ENCODE data around the gene PDGFA.

Gene PDGFA

DNA sequence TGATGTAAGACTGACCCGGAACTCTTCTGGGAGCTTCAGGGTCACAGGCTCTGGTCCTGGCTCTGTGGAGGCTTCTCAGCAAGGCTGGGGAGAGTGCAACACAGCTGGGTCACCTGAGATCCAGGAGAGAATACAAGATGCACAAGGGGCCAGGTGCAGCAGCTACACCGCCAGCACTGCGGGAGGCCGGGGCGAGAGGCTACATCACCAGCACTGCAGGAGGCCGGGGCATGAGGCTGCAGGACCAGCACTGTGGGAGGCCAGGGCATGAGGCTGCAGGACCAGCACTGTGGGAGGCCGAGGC lies 44.3 kb downstream of the PDGFA start:
- no peak for TF ChIP-seq CREB1 (IDR thresholded peaks at IDR 0.05; ENCODE audit: low read depth)
- no peak for TF ChIP-seq RAD21 (IDR thresholded peaks at IDR 0.05; ENCODE audit: low read depth)
- TF ChIP-seq ZBTB7A (IDR thresholded peaks at IDR 0.05; ENCODE audit: low read depth): no peak
- TF ChIP-seq FOXM1 (IDR thresholded peaks at IDR 0.05; ENCODE audit: borderline replicate concordance, low read depth): no peak

DNA sequence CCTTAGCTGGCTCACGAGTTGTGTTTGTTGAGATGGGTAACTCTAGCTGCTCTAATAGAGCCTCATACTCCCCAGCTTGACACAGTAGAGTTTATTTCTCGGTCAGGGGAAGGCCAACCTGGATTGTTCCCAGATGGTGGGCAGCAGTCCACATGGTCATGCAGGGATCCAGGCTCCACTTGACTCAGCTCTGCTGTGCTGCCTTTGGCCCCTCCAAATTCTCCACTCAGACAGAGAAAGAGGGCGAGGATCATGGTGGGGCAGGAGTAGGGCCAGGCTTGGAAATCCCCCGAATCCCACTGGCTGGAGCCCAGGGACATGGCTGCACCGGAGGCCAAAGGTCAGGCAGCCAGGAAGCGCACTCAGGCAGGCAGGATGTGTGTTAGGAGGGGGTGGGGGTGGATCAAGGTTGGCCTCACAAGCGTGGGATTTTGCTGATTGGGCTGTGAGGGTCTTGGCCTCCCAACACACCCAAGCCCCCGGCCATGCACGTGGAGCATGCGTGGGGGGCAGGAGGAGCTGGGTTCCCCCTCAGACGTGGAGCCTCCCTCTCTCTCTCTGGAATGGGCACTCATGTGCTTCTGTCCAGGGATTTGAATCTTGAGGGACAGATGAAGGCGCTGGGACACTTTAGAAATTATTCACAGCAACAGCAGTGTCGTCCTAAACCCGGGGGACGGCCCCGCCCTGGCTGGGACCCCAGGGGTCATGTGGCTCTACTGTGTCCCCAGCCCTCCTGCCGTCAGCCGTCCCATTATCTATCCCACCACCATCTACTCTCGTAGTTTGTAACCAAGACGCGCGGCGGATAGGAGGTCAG lies 44.8 kb downstream of the PDGFA start:
- TF ChIP-seq, protein P1, sequence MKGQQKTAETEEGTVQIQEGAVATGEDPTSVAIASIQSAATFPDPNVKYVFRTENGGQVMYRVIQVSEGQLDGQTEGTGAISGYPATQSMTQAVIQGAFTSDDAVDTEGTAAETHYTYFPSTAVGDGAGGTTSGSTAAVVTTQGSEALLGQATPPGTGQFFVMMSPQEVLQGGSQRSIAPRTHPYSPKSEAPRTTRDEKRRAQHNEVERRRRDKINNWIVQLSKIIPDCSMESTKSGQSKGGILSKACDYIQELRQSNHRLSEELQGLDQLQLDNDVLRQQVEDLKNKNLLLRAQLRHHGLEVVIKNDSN (IDR thresholded peaks at IDR 0.05): no peak
- TF ChIP-seq TAF1 (IDR thresholded peaks at IDR 0.05; ENCODE audit: low read depth): no peak
- TF ChIP-seq TCF12 (IDR thresholded peaks at IDR 0.05; ENCODE audit: low read depth): no peak
- TF ChIP-seq, protein P2, sequence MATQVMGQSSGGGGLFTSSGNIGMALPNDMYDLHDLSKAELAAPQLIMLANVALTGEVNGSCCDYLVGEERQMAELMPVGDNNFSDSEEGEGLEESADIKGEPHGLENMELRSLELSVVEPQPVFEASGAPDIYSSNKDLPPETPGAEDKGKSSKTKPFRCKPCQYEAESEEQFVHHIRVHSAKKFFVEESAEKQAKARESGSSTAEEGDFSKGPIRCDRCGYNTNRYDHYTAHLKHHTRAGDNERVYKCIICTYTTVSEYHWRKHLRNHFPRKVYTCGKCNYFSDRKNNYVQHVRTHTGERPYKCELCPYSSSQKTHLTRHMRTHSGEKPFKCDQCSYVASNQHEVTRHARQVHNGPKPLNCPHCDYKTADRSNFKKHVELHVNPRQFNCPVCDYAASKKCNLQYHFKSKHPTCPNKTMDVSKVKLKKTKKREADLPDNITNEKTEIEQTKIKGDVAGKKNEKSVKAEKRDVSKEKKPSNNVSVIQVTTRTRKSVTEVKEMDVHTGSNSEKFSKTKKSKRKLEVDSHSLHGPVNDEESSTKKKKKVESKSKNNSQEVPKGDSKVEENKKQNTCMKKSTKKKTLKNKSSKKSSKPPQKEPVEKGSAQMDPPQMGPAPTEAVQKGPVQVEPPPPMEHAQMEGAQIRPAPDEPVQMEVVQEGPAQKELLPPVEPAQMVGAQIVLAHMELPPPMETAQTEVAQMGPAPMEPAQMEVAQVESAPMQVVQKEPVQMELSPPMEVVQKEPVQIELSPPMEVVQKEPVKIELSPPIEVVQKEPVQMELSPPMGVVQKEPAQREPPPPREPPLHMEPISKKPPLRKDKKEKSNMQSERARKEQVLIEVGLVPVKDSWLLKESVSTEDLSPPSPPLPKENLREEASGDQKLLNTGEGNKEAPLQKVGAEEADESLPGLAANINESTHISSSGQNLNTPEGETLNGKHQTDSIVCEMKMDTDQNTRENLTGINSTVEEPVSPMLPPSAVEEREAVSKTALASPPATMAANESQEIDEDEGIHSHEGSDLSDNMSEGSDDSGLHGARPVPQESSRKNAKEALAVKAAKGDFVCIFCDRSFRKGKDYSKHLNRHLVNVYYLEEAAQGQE (IDR thresholded peaks at IDR 0.05; ENCODE audit: low read depth): no peak
- TF ChIP-seq FOXM1 (IDR thresholded peaks at IDR 0.05; ENCODE audit: borderline replicate concordance, low read depth): no peak
- TF ChIP-seq YY1 (IDR thresholded peaks at IDR 0.05; ENCODE audit: low read depth): no peak
- TF ChIP-seq, protein P3, sequence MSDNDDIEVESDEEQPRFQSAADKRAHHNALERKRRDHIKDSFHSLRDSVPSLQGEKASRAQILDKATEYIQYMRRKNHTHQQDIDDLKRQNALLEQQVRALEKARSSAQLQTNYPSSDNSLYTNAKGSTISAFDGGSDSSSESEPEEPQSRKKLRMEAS (IDR thresholded peaks at IDR 0.05): no peak
- no peak for TF ChIP-seq NFIC (IDR thresholded peaks at IDR 0.05)
- TF ChIP-seq ZBTB7A (IDR thresholded peaks at IDR 0.05; ENCODE audit: low read depth): no peak
- no peak for TF ChIP-seq TEAD4 (IDR thresholded peaks at IDR 0.05)
- no peak for TF ChIP-seq RAD21 (IDR thresholded peaks at IDR 0.05; ENCODE audit: low read depth)
- no peak for TF ChIP-seq CEBPB (IDR thresholded peaks at IDR 0.05)
- no peak for TF ChIP-seq CREB1 (IDR thresholded peaks at IDR 0.05; ENCODE audit: low read depth)
- no peak for TF ChIP-seq EGR1 (IDR thresholded peaks at IDR 0.05)

DNA sequence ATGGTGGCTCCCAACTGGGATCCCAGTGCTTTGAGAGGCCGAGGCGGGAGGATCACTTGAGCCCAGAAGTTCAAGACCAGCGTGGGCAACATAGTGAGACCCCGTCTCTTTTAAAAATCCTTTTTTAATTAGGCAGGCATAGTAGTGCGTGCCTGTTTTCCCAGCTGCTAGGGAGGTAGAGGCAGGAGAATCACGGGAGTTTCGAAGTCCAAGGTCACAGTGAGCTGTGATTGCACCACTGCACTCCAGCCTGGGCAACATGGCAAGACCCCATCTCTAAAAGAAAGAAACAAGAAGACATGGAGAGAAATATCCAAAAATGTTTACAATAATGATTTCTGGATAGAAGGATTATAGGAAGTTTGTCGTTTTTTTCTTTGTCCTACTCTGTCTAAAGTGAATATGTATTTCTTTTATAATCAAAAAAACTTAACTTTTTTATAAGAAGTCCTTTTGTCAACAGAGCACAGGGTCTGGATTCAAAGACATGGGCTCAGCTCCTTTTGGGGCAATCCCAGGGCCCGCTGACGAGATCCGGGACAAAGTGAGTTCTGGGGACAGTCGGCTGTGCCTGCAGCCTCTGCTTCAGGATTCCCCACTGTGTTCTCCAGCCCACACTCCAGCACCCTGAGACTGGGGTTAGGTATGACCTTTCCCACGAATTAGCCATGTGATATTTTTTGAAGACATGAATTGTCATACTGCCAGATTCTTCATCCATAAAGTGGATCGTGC lies 45.6 kb downstream of the PDGFA start:
- TF ChIP-seq EGR1 (IDR thresholded peaks at IDR 0.05): no peak
- TF ChIP-seq, protein P1 (IDR thresholded peaks at IDR 0.05): no peak
- TF ChIP-seq YY1 (IDR thresholded peaks at IDR 0.05; ENCODE audit: low read depth): no peak

DNA sequence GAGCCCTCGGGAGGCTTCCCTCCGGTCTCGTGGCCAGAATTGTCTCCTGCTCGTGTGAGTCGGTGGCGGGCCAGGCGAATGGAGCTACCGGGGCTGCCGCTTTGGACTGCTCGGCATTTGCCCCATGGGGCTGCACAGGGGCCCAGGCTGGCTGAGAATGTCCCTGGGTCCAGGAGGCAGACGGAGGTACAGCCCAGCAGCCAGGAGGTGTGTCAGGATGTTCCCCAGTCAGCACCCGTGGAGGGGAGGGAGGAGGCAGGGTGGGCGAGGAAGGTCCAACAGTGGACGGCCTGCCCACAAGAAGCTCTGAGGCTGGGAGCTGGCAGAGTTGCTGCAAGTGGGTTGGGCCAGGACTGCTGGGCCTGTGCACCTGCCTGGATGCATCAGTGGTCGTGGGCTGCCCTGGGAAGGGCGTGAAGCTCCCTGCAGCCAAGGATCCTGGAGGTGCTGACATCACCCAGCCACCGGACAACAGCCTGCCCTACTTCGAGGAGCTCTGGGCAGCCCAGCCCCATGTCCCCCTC lies 46.4 kb downstream of the PDGFA start:
- TF ChIP-seq NFIC (IDR thresholded peaks at IDR 0.05) (no peak), FOXM1 (IDR thresholded peaks at IDR 0.05; ENCODE audit: borderline replicate concordance, low read depth) (no peak), EP300 (IDR thresholded peaks at IDR 0.05; ENCODE audit: borderline replicate concordance) (no peak), ZBTB7A (IDR thresholded peaks at IDR 0.05; ENCODE audit: low read depth) (no peak), TEAD4 (IDR thresholded peaks at IDR 0.05) (no peak), CREB1 (IDR thresholded peaks at IDR 0.05; ENCODE audit: low read depth) (no peak), YY1 (IDR thresholded peaks at IDR 0.05; ENCODE audit: low read depth) (no peak), CEBPB (IDR thresholded peaks at IDR 0.05) (no peak), RAD21 (IDR thresholded peaks at IDR 0.05; ENCODE audit: low read depth) (no peak), TAF1 (IDR thresholded peaks at IDR 0.05; ENCODE audit: low read depth) (no peak), EGR1 (IDR thresholded peaks at IDR 0.05) (no peak), TCF12 (IDR thresholded peaks at IDR 0.05; ENCODE audit: low read depth) (no peak)
- TF ChIP-seq, protein P3 (IDR thresholded peaks at IDR 0.05): no peak
- TF ChIP-seq, protein P1 (IDR thresholded peaks at IDR 0.05): no peak
- TF ChIP-seq, protein P2 (IDR thresholded peaks at IDR 0.05; ENCODE audit: low read depth): no peak

DNA sequence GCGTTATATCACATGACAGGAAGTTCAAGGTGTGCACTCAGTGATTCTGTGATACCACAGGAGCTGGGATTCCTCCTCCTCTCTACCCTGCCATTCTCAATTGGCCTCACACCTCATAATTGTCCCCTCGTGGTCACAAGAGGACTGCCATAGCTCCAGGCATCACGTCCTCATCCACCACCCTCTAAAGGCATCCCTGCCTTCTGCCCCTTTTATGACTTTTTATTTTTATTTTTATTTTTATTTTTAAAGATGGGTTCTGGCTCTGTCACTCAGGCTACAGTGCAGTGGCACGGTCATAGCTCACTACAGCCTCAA lies 47.0 kb downstream of the PDGFA start:
- TF ChIP-seq TAF1 (IDR thresholded peaks at IDR 0.05; ENCODE audit: low read depth) (no peak), FOXM1 (IDR thresholded peaks at IDR 0.05; ENCODE audit: borderline replicate concordance, low read depth) (no peak), RAD21 (IDR thresholded peaks at IDR 0.05; ENCODE audit: low read depth) (no peak), TEAD4 (IDR thresholded peaks at IDR 0.05) (no peak), CREB1 (IDR thresholded peaks at IDR 0.05; ENCODE audit: low read depth) (no peak), CEBPB (IDR thresholded peaks at IDR 0.05) (no peak), NFIC (IDR thresholded peaks at IDR 0.05) (no peak), EGR1 (IDR thresholded peaks at IDR 0.05) (no peak), YY1 (IDR thresholded peaks at IDR 0.05; ENCODE audit: low read depth) (no peak)
- TF ChIP-seq, protein P3 (IDR thresholded peaks at IDR 0.05): no peak
- TF ChIP-seq, protein P1 (IDR thresholded peaks at IDR 0.05): no peak

Data from Ishikawa (cell line).